ENCODE measurements around the gene TBC1D8B.

- TF ChIP-seq, protein P1, sequence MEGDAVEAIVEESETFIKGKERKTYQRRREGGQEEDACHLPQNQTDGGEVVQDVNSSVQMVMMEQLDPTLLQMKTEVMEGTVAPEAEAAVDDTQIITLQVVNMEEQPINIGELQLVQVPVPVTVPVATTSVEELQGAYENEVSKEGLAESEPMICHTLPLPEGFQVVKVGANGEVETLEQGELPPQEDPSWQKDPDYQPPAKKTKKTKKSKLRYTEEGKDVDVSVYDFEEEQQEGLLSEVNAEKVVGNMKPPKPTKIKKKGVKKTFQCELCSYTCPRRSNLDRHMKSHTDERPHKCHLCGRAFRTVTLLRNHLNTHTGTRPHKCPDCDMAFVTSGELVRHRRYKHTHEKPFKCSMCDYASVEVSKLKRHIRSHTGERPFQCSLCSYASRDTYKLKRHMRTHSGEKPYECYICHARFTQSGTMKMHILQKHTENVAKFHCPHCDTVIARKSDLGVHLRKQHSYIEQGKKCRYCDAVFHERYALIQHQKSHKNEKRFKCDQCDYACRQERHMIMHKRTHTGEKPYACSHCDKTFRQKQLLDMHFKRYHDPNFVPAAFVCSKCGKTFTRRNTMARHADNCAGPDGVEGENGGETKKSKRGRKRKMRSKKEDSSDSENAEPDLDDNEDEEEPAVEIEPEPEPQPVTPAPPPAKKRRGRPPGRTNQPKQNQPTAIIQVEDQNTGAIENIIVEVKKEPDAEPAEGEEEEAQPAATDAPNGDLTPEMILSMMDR (IDR thresholded peaks at IDR 0.05): no peak
- no peak for TF ChIP-seq POLR2A (IDR thresholded peaks at IDR 0.05)
- TF ChIP-seq POLR2AphosphoS5 (IDR thresholded peaks at IDR 0.05): no peak
These were observed 99.3 kb downstream of the TBC1D8B start for GRCh38 chrX:106901781-106902219.

Data from suprapubic skin (tissue), 4 donors.